K562 (cell line): ENCODE data around the gene NUDT4B. TPM values are rescaled to one million over a fixed set of nuclear protein-coding genes. Genes with fewer than 3 reads are reported as not detected.
"Not testable (repeated sequence)": the region's sequence is repeated elsewhere in the genome, so short reads cannot be mapped to it uniquely, and the experiment has no call there.

Experiments
- ATAC-seq: fragments of 200-7000 bp; cut with Tn5 transposase; 3 replicates; pipeline ENCODE4 v1.9.1; 2020; ENCODE audit warnings: moderate library complexity
- BruUV-seq: library from RNA; stranded (reverse); fragments of 400-500 nt; replicated peaks from 2 replicates; lab custom pipeline; 2021; lab: Mats Ljungman, UMichigan
- CTCF ChIA-PET: fragments of 300-600 bp; formaldehyde crosslinking; extraction: SDS; loops from one replicate; lab custom pipeline; 2021; ENCODE audit warnings: low intra/inter-chr PET ratio; lab: Yijun Ruan, JAX
- POLR2A ChIA-PET: fragments of 300-600, 350-650 bp; sonication (Branson Sonifier 250); formaldehyde crosslinking; extraction: SDS; loops from one replicate; lab custom pipeline; 2021; ENCODE audit warnings: antibody characterized with exemption, inconsistent platforms; lab: Yijun Ruan, JAX
- DNase-seq, 4 experiments: peaks; one replicate each; pipeline versions ENCODE4 v3.0.0 to v3.0.0-alpha.2; 2011 to 2018; ENCODE audit warnings: low spot score in 3 of 4, mixed read lengths in 3 of 4; ENCODE audit errors: extremely low read depth in 1 of 4
- FAIRE-seq: peaks from 2 replicates; lab custom pipeline; 2011; peaks lifted over from hg19 to GRCh38; lab: Jason Lieb, UNC
- H2AFZ ChIP-seq: 2 replicates; pipeline ENCODE4 v1.6.0; 2011; ENCODE audit warnings: low read depth, low read length, control low read depth, inconsistent platforms
- H3K27ac ChIP-seq: fragments of 200-600 bp; 3 replicates; pipeline ENCODE4 v1.8.0; 2011; ENCODE audit warnings: low read depth, mild to moderate bottlenecking, control low read depth, inconsistent platforms, low read length, moderate library complexity, mixed read lengths; ENCODE audit errors: extremely low read depth
- H3K27me3 ChIP-seq, 2 experiments: fragments of 300-600 bp in 1 of 2; 2 replicates in 1 of 2; 3 replicates in 1 of 2; pipeline versions ENCODE4 v1.6.0 to v1.8.0; 2011; ENCODE audit warnings: inconsistent platforms in 2 of 2, low read length in 2 of 2, mild to moderate bottlenecking in 1 of 2, mixed read lengths in 1 of 2, moderate library complexity in 1 of 2; ENCODE audit not compliant: control insufficient read depth in 2 of 2, insufficient read depth in 2 of 2
- H3K36me3 ChIP-seq: fragments of 300-600 bp; 3 replicates; pipeline ENCODE4 v1.8.0; 2011; ENCODE audit warnings: mild to moderate bottlenecking, low read length, inconsistent platforms; ENCODE audit not compliant: control insufficient read depth, insufficient read depth
- H3K4me1 ChIP-seq, 2 experiments: fragments of 200-600 bp in 1 of 2; replicated peaks in 1 of 2; 2 replicates in 1 of 2; 3 replicates in 1 of 2; pipeline versions ENCODE4 v1.5.1 to v1.8.0; 2011; ENCODE audit warnings: inconsistent platforms in 2 of 2, low read length in 2 of 2, mild to moderate bottlenecking in 1 of 2, mixed read lengths in 1 of 2, moderate library complexity in 1 of 2; ENCODE audit not compliant: control insufficient read depth in 2 of 2, insufficient read depth in 2 of 2
- H3K4me2 ChIP-seq: 2 replicates; pipeline ENCODE4 v1.6.1; 2011; ENCODE audit warnings: low read length, control low read depth, inconsistent platforms, mixed read lengths; ENCODE audit not compliant: insufficient read depth
- H3K4me3 ChIP-seq: fragments of 200-600 bp; sonication (generic), shearing (Covaris generic); 2 replicates; pipeline ENCODE4 v1.5.1; 2016; ENCODE audit warnings: control low read depth, inconsistent platforms
- H3K79me2 ChIP-seq: fragments of 200-600 bp; 3 replicates; pipeline ENCODE4 v1.8.0; 2011; ENCODE audit warnings: low read length, inconsistent platforms; ENCODE audit not compliant: control insufficient read depth, insufficient read depth
- H3K9ac ChIP-seq, 2 experiments: 2 replicates each; pipeline versions ENCODE4 v1.6.0 to v1.6.1; 2011; ENCODE audit warnings: low read depth in 2 of 2, low read length in 2 of 2, control low read depth in 1 of 2, inconsistent platforms in 1 of 2, mild to moderate bottlenecking in 1 of 2, mixed read lengths in 1 of 2; ENCODE audit not compliant: insufficient read depth in 1 of 2
- H3K9me1 ChIP-seq: one replicate; pipeline ENCODE4 v1.6.0; 2011; ENCODE audit warnings: inconsistent platforms, mild to moderate bottlenecking, low read length, moderate library complexity; ENCODE audit not compliant: control insufficient read depth, insufficient read depth
- H3K9me3 ChIP-seq: replicated peaks from 2 replicates; pipeline ENCODE4 v1.5.1; 2011; ENCODE audit warnings: low read depth, low read length, inconsistent platforms; ENCODE audit not compliant: control insufficient read depth, insufficient read depth
- H4K20me1 ChIP-seq: replicated peaks from 2 replicates; pipeline ENCODE4 v1.6.1; 2011; ENCODE audit warnings: low read length, inconsistent platforms, mixed read lengths; ENCODE audit not compliant: control insufficient read depth, insufficient read depth
- WGBS: fragments of 100-300 bp; shearing (Covaris generic); methylation state at CpG from one replicate; pipeline ENCODE4 v1.1.6; 2016; ENCODE audit warnings: low coverage, mixed read lengths; ENCODE audit not compliant: insufficient coverage; ENCODE audit errors: missing lambda C conversion rate; 5-methylcytosine and 5-hydroxymethylcytosine counted together
- in situ Hi-C: fragments of 300-500 bp; cut with MboI; formaldehyde crosslinking; loops from 4 replicates; pipeline ENCODE4 v1.15.0; 2018; ENCODE audit warnings: inconsistent platforms, mixed read lengths
- intact Hi-C: fragments of 100-400 bp; cut with micrococcal nuclease; formaldehyde crosslinking; loops from 2 replicates; pipeline ENCODE4 v1.14.2; 2022
- polyA plus RNA-seq, 8 experiments: library from polyadenylated mRNA; depleted of rRNA in 4 of 8; stranded (reverse) in 5 of 8; unstranded in 3 of 8; fragments of >200 nt; fragmentation: Nextera tagmentation in 2 of 8; fragmentation: Illumina TruSeq in 1 of 8; extraction: Ambion mirVana in 2 of 8; extraction: Trizol in 1 of 8; gene quantifications; 2 replicates each; pipeline versions ENCODE4 v1.2.1 to v1.2.3, GENCODE V29; 2011 to 2014; ENCODE audit warnings: inconsistent platforms in 1 of 8, missing spikeins in 1 of 8
- total RNA-seq, 7 experiments: library from RNA; depleted of rRNA in 6 of 7; stranded (reverse); fragments of >200 nt in 6 of 7; fragmentation: Illumina TruSeq in 2 of 7; extraction: Trizol in 2 of 7; gene quantifications; 2 replicates each; pipeline versions ENCODE4 v1.2.1 to v1.2.3, GENCODE V29; 2011 to 2021; ENCODE audit warnings: low replicate concordance in 1 of 7

Gene NUDT4B
- total and polyA plus RNA-seq, 9 of the 15 experiments (the other 6 are each of a cell fraction or from before 2014, with no cell fraction given), result 0.06 to 58.0 (median 14.2) TPM; not detected in 1

DNA sequence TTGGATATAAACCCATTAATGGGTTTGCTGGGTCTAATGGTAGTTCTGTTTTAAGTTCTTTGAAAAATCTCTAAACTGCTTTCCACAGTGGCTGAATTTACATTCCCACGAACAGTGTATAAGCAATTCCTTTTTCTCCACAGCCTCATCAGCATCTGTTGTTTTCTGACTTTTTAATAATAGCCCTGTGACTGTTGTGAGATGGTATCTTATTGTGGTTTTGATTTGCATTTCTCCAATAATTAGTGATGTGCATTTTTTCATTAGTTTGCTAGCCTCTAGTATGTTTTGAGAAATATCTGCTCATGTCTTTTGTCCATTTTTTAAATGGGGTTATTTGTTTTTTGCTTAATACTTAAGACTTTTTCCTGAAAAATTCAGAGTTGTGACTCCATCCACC is 31.8 kb downstream of the NUDT4B start:
- H3K4me2 ChIP-seq, CTCF ChIA-PET, H3K36me3 ChIP-seq, H3K9me3 ChIP-seq, BruUV-seq, FAIRE-seq, H3K4me3 ChIP-seq, H3K27me3 ChIP-seq, H4K20me1 ChIP-seq, H3K9me1 ChIP-seq, POLR2A ChIA-PET, H2AFZ ChIP-seq, H3K9ac ChIP-seq, H3K79me2 ChIP-seq, H3K4me1 ChIP-seq, intact Hi-C loops, H3K27ac ChIP-seq, in situ Hi-C loops, ATAC-seq, DNase-seq: not testable (repeated sequence)
- WGBS, result no CpG with 5 or more reads among the region's 1 CpG

- FAIRE-seq, BruUV-seq, H3K27me3 ChIP-seq: not testable (repeated sequence)
Observed at GRCh38 chr1:148791543-148792099, 43.0 kb downstream of the NUDT4B start.

DNA sequence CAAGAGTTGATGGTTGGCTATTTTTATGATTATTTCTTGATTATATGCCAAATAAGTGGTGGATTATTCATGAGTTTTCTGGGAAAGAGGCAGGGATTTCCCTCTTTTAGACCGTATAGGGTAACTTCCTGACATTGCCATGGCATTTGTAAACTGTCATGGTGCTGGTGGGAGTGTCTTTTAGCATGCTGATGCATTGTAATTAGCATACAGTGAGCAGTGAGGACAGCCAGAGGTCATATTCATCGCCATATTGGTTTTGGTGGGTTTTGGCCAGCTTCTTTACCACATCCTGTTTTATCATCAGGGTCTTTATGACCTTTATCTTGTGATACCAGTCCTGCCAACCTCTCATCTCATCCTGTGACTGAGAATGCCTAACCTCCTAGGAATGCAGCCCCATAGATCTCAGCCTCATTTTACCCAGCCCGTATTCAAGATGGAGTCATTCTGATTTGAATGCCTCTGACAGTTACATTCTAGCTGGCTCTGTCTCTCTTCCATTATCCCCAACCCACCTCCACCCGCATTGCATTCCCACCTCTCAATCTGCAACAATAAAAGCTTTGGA is 45.3 kb downstream of the NUDT4B start:
- H3K4me1 ChIP-seq, POLR2A ChIA-PET, FAIRE-seq, H3K4me2 ChIP-seq, H3K79me2 ChIP-seq, CTCF ChIA-PET, H3K4me3 ChIP-seq, H4K20me1 ChIP-seq, intact Hi-C loops, H3K27me3 ChIP-seq, DNase-seq, H3K36me3 ChIP-seq, H3K9me1 ChIP-seq, H3K27ac ChIP-seq, H3K9ac ChIP-seq, BruUV-seq, H2AFZ ChIP-seq, H3K9me3 ChIP-seq, in situ Hi-C loops: not testable (repeated sequence)
- WGBS, result no CpG with 5 or more reads among the region's 4 CpGs
- peak; percentile 67 for ATAC-seq

More at GRCh38 chr1:148791543-148792099, 43.0 kb downstream of the NUDT4B start:
- POLR2A ChIA-PET, H3K9ac ChIP-seq, H3K4me3 ChIP-seq, in situ Hi-C loops, H4K20me1 ChIP-seq, H3K4me2 ChIP-seq, H3K9me1 ChIP-seq, H3K79me2 ChIP-seq, DNase-seq, intact Hi-C loops, CTCF ChIA-PET, H2AFZ ChIP-seq, ATAC-seq, H3K27ac ChIP-seq, H3K36me3 ChIP-seq, H3K9me3 ChIP-seq, H3K4me1 ChIP-seq: not testable (repeated sequence)
- WGBS, result no CpG with 5 or more reads among the region's 23 CpGs
